DOHH2 (cell line): ENCODE results near the gene ARID4A.

ENCODE experiments used
- EZH2phosphoT487 ChIP-seq: fragments of 200-600 bp; sonication (generic); IDR thresholded peaks from 2 replicates; pipeline ENCODE4 v1.6.1; 2017; ENCODE audit warnings: borderline replicate concordance, mild to moderate bottlenecking, antibody characterized with exemption, low read length, moderate library complexity, mixed read lengths
- TF ChIP-seq, protein P1 (sequence below): fragments of 200-600 bp; sonication (generic); IDR thresholded peaks from one replicate; pipeline ENCODE4 v1.5.1; 2014; ENCODE audit warnings: antibody characterized with exemption, mild to moderate bottlenecking, low read depth, low read length; ENCODE audit not compliant: poor library complexity, severe bottlenecking

DNA sequence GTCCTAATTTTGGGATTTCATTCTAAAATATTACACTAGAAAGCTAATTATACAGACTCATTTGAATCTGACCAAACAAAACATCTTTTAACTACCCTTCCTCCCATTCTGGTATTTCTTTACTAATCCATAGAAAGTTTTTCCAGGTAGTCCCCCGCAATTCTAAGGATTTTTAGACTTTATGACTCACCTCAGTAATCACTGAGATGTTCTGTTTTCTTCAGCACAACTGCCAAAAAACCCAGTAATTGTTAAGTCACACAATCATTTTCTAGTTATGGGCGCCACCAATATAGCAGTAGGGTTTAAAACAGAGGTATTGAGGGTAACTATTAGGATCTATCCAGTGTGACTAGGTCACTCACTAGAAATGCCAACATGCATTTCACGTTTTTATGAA lies 1.6 kb upstream of the ARID4A start:
- TF ChIP-seq, protein P1, sequence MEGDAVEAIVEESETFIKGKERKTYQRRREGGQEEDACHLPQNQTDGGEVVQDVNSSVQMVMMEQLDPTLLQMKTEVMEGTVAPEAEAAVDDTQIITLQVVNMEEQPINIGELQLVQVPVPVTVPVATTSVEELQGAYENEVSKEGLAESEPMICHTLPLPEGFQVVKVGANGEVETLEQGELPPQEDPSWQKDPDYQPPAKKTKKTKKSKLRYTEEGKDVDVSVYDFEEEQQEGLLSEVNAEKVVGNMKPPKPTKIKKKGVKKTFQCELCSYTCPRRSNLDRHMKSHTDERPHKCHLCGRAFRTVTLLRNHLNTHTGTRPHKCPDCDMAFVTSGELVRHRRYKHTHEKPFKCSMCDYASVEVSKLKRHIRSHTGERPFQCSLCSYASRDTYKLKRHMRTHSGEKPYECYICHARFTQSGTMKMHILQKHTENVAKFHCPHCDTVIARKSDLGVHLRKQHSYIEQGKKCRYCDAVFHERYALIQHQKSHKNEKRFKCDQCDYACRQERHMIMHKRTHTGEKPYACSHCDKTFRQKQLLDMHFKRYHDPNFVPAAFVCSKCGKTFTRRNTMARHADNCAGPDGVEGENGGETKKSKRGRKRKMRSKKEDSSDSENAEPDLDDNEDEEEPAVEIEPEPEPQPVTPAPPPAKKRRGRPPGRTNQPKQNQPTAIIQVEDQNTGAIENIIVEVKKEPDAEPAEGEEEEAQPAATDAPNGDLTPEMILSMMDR, result no peak
- no peak for TF ChIP-seq EZH2phosphoT487
